Loucy (cell line): Measurements from ENCODE around the gene PLA2G4F.

Source experiments
- H2AFZ ChIP-seq: fragments of 200-600 bp; sonication (generic); 2 replicates; pipeline ENCODE4 v1.6.0; 2016; ENCODE audit warnings: antibody characterized with exemption, mild to moderate bottlenecking, low read length, moderate library complexity
- H3F3A ChIP-seq: fragments of 200-600 bp; 2 replicates; pipeline ENCODE4 v1.6.0; 2016; ENCODE audit warnings: antibody characterized with exemption, low read depth, mild to moderate bottlenecking
- H3K27me3 ChIP-seq: fragments of 200-600 bp; sonication (generic); 2 replicates; pipeline ENCODE4 v1.6.1; 2014; ENCODE audit warnings: low read length, mild to moderate bottlenecking; ENCODE audit not compliant: insufficient read depth, poor library complexity, severe bottlenecking
- H3K36me3 ChIP-seq: fragments of 200-600 bp; sonication (generic); 2 replicates; pipeline ENCODE4 v1.6.1; 2016; ENCODE audit warnings: low read length; ENCODE audit not compliant: insufficient read depth
- H3K4me1 ChIP-seq: fragments of 200-600 bp; sonication (generic); 2 replicates; pipeline ENCODE4 v1.5.1; 2014; ENCODE audit warnings: low read length, mild to moderate bottlenecking; ENCODE audit not compliant: insufficient read depth, poor library complexity, severe bottlenecking
- H3K4me2 ChIP-seq: fragments of 200-600 bp; sonication (generic); 2 replicates; pipeline ENCODE4 v1.6.0; 2014; ENCODE audit warnings: antibody characterized with exemption, low read length, low read depth, mild to moderate bottlenecking; ENCODE audit not compliant: poor library complexity, severe bottlenecking
- H3K4me3 ChIP-seq: fragments of 200-600 bp; sonication (generic); 2 replicates; pipeline ENCODE4 v1.5.1; 2014; ENCODE audit warnings: low read length, mild to moderate bottlenecking, mixed read lengths; ENCODE audit not compliant: poor library complexity, severe bottlenecking
- H3K79me2 ChIP-seq: fragments of 200-600 bp; sonication (generic); 2 replicates; pipeline ENCODE4 v1.6.1; 2014; ENCODE audit warnings: low read length; ENCODE audit not compliant: insufficient read depth
- H3K9ac ChIP-seq: fragments of 200-600 bp; sonication (generic); 2 replicates; pipeline ENCODE4 v1.6.0; 2014; ENCODE audit warnings: mild to moderate bottlenecking, low read depth, low read length, moderate library complexity; ENCODE audit not compliant: poor library complexity, severe bottlenecking
- H3K9me2 ChIP-seq: fragments of 200-600 bp; sonication (generic); replicated peaks from 2 replicates; pipeline ENCODE4 v1.6.1; 2016; ENCODE audit warnings: low read depth, low read length, mixed read lengths
- H3K9me3 ChIP-seq: fragments of 200-600 bp; sonication (generic); 2 replicates; pipeline ENCODE4 v1.6.1; 2014; ENCODE audit warnings: mild to moderate bottlenecking, antibody characterized with exemption, low read length, low read depth; ENCODE audit not compliant: insufficient read depth
- H4K20me1 ChIP-seq: fragments of 200-600 bp; sonication (generic); 2 replicates; pipeline ENCODE4 v1.6.0; 2014; ENCODE audit warnings: antibody characterized with exemption, low read length, mild to moderate bottlenecking; ENCODE audit not compliant: insufficient read depth, poor library complexity, severe bottlenecking
- EZH2phosphoT487 ChIP-seq: fragments of 200-600 bp; IDR thresholded peaks from 2 replicates; pipeline ENCODE4 v1.6.1; 2018; ENCODE audit warnings: antibody characterized with exemption, mild to moderate bottlenecking, moderate library complexity, borderline replicate concordance
- TF ChIP-seq, protein P1 (sequence below): fragments of 200-600 bp; sonication (generic); conservative IDR thresholded peaks from 2 replicates; pipeline ENCODE4 v1.5.1; 2014; ENCODE audit warnings: mild to moderate bottlenecking, antibody characterized with exemption, low read length

Gene PLA2G4F

DNA sequence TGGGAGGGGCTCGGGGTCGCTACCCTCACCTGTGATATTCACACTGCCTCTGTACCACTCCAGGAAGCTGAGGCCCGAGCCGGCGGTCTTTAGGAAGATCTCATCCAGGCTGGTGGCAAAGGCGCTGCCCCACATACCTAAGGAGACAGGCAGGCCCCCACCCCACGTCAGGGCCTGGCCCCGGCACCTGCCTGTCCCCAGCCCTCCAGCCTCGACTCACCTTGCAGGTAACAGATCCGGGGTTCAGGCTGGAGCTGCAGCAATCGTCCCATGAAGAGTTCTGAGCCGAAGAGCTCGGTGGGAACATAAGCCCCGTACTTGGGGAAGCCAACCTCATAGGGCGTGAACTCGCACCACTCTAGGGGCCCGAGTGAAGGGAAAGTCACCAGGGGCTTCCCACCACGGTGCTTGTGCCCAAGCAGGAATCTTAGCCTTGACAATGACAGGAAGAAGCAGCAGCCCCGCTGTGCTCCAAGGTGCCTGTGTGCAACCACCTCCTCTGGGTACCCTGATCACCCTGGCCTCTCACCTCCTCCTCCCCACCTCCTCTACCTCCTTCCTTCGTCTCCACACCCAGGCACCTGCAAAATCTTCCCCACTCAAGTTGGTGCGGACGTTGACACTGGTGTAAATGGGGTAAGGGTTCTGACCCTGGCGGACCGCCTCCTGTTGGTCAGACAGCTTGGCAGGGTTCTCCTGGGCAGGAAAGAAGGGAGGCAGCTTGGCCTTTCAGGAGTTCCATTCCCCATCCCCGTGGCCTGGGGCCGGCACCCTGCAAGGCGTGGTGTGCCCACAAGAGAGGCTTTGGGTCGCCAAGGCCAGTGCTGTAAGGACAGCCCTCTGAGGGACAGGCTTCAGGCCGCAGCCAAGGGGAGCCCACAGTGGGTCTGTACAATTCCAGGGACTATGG is 10.6 kb downstream of the PLA2G4F start:
- no peak overlapping the region for H3K4me3 ChIP-seq
- H2AFZ ChIP-seq, result no peak overlapping the region
- H3K27me3 ChIP-seq, result no peaks in the 10 kb centered on the region
- no peaks in the 10 kb centered on the region for H3K9me2 ChIP-seq
- TF ChIP-seq, protein P1, sequence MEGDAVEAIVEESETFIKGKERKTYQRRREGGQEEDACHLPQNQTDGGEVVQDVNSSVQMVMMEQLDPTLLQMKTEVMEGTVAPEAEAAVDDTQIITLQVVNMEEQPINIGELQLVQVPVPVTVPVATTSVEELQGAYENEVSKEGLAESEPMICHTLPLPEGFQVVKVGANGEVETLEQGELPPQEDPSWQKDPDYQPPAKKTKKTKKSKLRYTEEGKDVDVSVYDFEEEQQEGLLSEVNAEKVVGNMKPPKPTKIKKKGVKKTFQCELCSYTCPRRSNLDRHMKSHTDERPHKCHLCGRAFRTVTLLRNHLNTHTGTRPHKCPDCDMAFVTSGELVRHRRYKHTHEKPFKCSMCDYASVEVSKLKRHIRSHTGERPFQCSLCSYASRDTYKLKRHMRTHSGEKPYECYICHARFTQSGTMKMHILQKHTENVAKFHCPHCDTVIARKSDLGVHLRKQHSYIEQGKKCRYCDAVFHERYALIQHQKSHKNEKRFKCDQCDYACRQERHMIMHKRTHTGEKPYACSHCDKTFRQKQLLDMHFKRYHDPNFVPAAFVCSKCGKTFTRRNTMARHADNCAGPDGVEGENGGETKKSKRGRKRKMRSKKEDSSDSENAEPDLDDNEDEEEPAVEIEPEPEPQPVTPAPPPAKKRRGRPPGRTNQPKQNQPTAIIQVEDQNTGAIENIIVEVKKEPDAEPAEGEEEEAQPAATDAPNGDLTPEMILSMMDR, result no peak
- TF ChIP-seq EZH2phosphoT487, result no peak
- no peaks in the 10 kb centered on the region for H3K9me3 ChIP-seq
- no peaks in the 10 kb centered on the region for H3K4me1 ChIP-seq
- H3K79me2 ChIP-seq, result no peaks in the 10 kb centered on the region
- H3F3A ChIP-seq, result no peaks in the 10 kb centered on the region
- H3K9ac ChIP-seq, result no peak overlapping the region
- H3K36me3 ChIP-seq, result no peaks in the 10 kb centered on the region
- no peaks in the 10 kb centered on the region for H4K20me1 ChIP-seq
- H3K4me2 ChIP-seq, result no peak overlapping the region

DNA sequence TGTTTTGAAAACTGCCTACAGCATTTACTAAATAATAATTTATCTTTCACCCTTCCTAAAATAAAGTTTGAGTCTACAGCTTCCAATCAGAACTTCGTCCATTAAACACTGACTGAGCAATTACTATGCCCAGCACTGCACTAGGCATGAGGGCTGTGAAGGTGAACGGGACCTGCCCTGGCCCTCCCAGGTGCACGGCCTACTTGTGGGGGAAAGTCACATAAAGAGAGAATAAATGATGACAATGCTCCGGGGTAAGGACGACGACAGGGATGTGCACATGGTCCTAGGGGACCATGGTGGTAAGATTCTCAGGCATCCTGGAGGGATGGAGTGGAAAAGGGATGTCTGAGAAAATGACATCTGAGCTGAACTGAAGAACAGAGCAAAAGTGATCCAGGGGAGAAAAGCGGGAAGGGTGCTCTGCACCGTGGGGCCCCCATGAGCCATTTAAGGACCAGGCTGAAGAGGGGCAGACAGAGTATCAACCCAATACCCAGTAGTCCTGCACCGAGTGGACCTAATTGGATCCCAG is 11.5 kb downstream of the PLA2G4F start:
- H3K79me2 ChIP-seq, result no peaks in the 10 kb centered on the region
- H3K4me3 ChIP-seq, result no peak overlapping the region
- no peak for TF ChIP-seq EZH2phosphoT487
- TF ChIP-seq, protein P1, result no peak
- no peak overlapping the region for H3K9ac ChIP-seq
- H2AFZ ChIP-seq, result no peak overlapping the region
- no peaks in the 10 kb centered on the region for H3K4me1 ChIP-seq
- no peak overlapping the region for H3K4me2 ChIP-seq
- no peaks in the 10 kb centered on the region for H3K9me3 ChIP-seq
- H3F3A ChIP-seq, result no peaks in the 10 kb centered on the region
- no peaks in the 10 kb centered on the region for H3K27me3 ChIP-seq
- no peaks in the 10 kb centered on the region for H4K20me1 ChIP-seq
- no peaks in the 10 kb centered on the region for H3K9me2 ChIP-seq
- no peaks in the 10 kb centered on the region for H3K36me3 ChIP-seq

DNA sequence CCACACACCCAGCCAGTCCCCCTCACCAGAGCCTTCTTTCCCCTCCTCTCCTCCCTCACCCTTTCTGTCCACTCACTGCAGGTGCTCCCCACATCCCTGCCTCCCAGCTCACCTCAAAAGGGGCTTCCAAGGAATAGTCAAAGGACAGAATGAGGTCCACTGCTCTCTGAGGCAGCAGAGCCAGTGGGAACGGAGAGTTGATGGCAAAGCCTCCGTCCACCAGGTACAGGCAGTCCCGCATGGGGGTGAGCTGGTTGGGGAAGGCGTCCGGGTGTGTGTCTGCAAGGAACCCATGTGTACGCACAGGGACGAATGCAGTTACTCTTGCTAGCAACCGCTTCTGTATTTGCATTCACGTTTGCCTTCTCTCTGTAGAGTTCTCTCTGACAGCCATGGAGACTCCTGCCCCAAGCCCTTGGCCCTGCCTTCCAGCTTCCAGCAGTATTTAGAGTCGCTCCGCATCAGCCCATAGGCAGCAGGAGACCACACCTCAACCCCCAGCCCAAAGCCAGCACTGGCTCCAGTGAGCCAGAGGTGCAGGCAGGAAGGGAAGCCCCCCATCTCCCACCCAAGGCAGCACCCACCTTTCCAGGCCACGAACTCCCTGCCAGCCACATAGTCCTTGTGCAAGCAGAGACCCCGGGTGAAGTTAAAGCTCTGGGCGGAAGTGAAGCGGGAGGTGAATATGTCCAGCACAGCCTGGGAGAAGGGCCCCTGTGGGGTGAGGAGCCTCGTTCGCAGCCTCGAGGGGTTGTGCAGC is 12.4 kb downstream of the PLA2G4F start:
- H4K20me1 ChIP-seq, result no peaks in the 10 kb centered on the region
- no peak overlapping the region for H3K4me3 ChIP-seq
- no peaks in the 10 kb centered on the region for H3K79me2 ChIP-seq
- no peak overlapping the region for H2AFZ ChIP-seq
- no peaks in the 10 kb centered on the region for H3K27me3 ChIP-seq
- no peaks in the 10 kb centered on the region for H3K9me3 ChIP-seq
- H3F3A ChIP-seq, result no peaks in the 10 kb centered on the region
- H3K4me2 ChIP-seq, result no peak overlapping the region
- TF ChIP-seq, protein P1, result no peak
- TF ChIP-seq EZH2phosphoT487, result no peak
- H3K9me2 ChIP-seq, result no peaks in the 10 kb centered on the region
- no peak overlapping the region for H3K9ac ChIP-seq
- no peaks in the 10 kb centered on the region for H3K4me1 ChIP-seq
- H3K36me3 ChIP-seq, result no peaks in the 10 kb centered on the region
